NCI-H526 treated with DMSO at 0.1 percent for 48 hours (cell line): ENCODE measurements around the gene BCAS1.
"Not testable (repeated sequence)": the region's sequence is repeated elsewhere in the genome, so short reads cannot be mapped to it uniquely, and the experiment has no call there.

Source experiments
- DNase-seq: peaks from one replicate; lab custom pipeline; 2025; lab: John Stamatoyannopoulos, UW

The BCAS1 gene

GRCh38 chr20:53983401-53983800 is 87.0 kb downstream of the BCAS1 start:
- DNase-seq: no peak

- no peak for DNase-seq
These were observed 87.8 kb downstream of the BCAS1 start for GRCh38 chr20:53982624-53983023.

DNA sequence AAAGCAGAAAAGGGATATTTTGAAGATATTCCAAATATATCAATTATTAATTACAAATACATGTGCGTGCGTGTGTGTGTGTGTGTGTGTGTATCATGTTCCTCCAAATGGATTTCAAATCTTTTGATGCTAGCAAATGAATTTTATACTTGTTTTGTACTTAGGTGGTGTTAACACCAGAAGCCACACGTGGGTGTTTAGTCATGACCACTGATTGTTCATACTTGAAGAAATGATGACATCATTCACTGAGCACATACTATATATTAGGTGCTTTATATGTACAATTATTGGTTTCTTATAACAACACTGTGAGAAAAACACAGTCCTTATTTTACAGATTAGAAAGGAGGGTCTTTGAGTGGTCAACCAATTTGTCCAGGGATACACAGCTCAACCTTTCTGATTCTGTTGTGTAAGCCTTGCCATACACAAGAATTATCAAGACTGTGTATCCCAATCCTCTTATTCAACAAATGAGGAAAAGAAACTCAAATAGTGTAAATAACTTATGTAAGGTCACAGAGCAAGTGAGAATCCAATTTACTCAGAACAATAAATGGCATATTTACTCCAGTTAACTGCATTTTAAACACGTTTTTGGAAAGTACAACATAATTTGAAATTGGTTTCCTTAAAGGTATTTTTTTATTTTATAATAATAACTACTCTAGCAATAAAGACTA is 88.5 kb downstream of the BCAS1 start:
- no peak for DNase-seq

- no peak for DNase-seq
These were observed 89.3 kb downstream of the BCAS1 start for GRCh38 chr20:53981130-53981529.

DNA sequence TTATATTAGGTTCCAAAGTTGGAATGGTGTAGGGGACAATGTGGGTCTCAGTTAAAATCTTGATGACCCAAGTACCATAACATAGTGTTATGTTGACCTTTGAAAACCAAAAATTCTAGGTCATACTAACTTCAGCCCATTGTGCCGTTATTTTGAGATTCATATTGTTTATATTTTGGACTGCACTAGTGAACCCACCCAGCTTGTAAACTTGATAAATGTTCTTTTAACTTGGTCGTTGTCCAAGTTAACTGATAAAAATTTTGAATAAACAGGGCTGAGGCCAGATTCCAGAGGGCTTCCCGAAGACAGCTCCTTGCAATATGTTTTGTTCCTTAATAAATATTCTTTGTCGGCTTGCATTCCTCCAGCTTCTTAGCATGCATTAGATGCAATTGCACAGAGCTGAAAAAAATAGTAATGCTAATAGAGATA is 90.3 kb downstream of the BCAS1 start:
- no peak for DNase-seq

DNA sequence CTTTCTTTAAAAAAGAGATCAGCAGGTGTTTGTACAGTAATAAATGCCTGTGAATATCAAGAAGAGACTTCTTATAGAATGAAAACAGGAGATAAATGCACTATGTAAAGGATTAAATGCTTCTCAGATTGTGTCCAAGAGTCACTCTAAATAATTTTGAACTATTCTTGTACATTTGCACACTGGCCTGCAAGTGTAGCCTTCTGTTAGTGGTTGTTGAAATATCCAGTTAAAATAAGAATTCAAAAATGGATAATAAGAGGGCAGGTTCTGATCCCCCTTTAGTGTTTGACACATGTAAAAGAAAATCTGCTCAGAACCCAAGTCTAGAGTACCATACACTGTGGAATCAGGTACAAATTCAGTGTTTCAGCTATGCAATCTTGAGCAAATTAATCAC is 91.9 kb downstream of the BCAS1 start:
- DNase-seq: no peak

GRCh38 chr20:53977391-53977790 is 93.0 kb downstream of the BCAS1 start:
- DNase-seq: no peak

DNA sequence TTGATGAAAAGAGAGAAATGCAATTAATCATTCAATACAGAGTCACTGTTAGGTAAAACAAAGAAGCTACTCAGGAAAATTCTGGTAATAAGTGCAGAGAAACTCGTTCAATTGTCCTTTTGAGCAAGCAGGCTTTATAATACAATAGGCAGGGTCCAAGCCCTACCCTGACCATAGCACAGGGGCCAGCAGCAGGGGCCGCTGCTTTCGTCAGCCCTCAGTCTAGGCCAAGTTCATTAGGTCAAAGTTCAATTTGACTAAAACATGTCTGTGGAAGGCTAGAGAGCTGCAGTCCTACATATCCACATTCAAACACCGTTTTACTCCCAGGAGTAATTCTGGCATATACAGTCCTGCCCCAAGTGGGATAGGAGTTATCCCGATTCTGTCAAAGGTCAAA is 94.6 kb downstream of the BCAS1 start:
- no peak for DNase-seq

DNA sequence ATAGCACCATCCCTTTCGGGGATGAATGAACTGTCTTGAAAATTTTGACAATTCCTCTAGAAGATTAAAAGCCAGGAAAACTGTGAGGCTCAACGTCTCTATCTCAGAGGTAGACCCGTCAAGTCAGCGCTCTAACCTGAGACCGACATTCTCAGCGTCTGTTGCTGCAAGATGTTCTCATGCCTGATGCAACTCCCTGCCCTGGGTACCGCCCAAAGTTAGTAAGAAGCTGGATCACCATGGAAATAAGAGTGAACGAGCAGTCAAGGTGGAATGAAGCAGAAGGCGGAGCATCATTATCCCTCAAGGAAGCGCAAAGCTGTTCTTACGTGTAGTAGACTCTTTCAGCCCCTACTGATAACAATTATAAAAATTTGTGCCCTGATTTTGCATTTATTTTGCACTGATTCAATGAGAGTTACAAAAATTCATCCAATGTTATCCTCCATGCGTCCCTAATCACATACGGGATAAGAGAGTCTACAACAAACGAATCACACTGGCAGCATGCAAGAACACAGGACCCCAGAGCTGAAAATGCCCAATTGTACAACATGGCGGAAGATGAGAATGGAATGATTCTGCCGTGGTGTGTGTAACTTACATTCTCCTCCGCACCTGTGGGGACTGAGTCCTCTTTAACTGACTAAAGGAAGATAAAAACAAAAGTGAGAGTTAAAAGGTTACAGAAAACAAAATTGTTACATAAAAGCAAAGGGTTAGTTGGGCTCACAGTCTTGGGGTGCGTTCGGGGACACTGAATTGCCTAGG is 95.4 kb downstream of the BCAS1 start:
- DNase-seq: no peak

DNA sequence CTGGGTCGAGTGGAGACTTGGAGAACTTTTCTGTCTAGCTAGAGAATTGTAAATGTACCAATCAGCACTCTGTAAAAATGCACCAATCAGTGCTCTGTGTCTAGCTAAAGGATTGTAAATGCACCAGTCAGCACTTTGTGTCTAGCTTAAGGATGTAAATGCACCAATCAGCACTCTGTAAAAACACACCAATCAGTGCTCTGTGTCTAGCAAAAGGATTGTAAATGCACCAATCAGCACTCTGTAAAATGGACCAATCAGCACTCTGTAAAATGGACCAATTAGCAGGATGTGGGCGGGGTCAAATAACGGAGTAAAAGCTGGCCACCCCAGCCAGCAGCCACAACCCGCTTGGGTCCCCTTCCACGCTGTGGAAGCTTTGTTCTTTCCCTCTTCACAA is 96.5 kb downstream of the BCAS1 start:
- not testable (repeated sequence) for DNase-seq

DNA sequence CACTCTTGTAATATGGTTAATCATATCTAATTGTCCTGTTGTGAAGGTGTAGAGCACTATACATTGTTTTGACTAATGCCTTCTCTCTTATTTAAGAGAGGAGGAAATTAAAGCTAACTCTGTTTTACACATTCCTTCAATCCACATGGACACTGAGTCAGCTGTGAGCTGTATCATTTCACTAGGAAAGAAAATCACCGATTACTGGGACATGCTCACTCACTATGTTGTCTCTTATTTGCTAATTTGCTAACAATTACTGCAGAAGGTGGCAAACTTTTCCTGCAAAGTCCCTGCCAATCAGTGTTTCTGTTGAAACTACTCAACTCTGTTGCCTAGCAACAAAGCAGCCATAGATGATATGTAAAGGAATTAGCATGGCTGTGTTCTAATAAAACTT is 98.2 kb downstream of the BCAS1 start:
- no peak for DNase-seq

GRCh38 chr20:53971096-53971683 is 99.2 kb downstream of the BCAS1 start:
- DNase-seq: no peak

DNA sequence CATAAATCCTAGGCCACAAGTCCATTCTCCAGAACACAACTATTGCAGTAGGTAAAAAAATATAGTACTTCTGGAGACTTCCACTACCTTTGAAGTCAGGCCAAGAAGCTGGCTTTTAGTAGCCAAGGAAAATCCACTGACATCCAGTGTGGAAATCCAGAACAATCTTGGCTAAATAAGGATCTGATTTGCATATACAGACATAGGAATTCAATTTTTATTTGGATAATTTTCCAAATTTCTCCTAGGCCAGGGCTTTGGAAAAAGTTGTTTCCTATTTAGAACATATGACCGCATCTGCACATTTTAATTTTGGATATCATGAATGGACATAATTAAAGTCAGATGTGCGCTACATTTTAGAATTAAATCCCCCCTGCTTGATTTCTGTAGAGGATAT is 100.2 kb downstream of the BCAS1 start:
- DNase-seq: no peak

- no peak for DNase-seq
These were observed 102.9 kb downstream of the BCAS1 start for GRCh38 chr20:53967527-53967926.

- no peak for DNase-seq
These were observed 103.5 kb downstream of the BCAS1 start for GRCh38 chr20:53966774-53967398.

DNA sequence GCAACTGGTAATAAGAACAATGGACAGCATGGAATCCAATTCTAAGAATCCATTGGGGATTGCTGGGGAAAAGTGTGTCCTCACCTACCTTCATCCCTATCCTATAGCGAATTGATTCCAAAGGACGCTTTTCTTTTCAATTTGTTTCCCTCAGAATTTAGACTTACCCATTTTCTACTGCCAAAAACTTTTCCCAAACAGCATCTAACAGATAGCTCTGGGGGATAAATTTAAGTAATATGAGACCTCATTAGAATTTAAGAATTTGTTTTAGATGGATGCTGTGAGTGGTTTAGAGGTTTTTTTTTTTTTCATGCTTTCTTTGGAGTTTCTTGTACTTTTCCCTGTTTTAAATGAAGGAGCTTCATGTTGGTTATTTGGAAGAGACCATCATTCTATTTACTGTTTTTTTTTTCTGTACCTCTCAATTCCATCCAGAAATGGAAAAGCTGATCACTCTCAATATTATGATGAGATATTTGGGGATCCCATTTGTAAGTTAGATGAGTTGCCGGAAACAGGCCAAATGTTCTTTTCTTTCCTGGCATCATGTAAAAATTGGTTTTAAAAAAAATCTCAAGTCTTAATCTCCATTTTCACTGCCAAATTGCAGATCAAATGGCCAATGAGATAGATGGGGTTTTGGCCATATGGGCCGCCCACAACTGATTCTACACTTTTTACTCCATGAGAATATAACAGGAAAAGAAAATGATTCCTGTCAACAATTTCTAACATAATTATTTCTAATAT is 105.7 kb downstream of the BCAS1 start:
- DNase-seq: no peak

DNA sequence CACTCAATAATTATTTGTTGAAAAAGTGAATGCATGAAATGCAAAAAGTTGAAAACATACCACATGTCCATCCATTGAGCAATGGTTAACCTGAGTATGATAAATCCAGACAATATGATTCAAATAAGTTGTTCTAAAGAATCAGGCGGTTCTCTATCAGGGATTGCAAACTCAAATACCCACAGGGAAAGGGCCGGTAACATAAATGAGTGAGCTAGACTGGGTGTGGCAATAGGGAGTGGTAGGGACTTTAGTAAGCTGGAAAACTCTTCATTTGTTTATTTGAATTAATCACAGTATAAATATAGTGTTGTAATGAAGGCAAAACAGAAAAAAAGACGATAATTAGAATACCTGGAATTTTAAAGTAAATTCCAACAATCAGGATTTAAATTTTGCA is 106.3 kb downstream of the BCAS1 start:
- DNase-seq: no peak

GRCh38 chr20:53963635-53964034 is 106.8 kb downstream of the BCAS1 start:
- no peak for DNase-seq

DNA sequence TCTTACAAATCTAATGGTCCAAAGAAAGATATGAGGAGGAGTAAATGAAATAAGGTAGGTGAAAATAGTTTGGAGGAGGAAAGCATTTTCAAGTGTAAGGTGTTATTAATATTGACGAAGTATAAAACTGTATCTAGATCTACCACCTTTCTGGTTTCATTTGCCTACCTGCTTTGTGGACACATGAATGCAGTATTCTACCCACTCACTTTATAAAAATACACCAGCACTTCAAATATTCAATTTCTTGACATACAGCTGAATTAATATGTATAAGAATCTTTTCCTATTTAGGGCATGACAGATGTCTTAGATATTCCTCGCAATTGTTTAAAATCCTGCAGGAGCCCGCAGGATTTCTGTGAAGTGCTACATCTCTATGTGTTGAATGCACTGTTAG is 108.0 kb downstream of the BCAS1 start:
- no peak for DNase-seq

DNA sequence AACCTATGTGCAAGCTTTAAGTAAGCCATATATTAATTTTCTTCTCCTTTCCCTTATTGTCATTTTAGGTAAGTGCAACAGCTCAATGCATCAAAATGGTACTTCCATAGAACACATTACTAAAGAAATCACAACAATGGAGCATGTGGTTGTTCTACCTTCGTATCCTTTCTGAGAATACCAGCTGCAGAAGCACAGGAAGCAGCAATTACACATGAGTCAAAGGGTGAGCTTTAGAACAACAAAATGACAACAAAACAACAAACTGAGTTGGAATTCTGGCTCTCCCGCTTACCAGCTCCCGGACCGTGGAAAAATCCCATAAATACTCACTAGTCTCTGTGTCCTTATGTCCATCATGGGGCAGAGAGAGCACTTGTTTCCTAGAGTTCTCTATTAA is 108.9 kb downstream of the BCAS1 start:
- DNase-seq: no peak

GRCh38 chr20:53960579-53961272 is 109.7 kb downstream of the BCAS1 start:
- DNase-seq: no peak
